Measurements from ENCODE around the gene LLGL2. TPM values are rescaled to one million over a fixed set of nuclear protein-coding genes. Genes with fewer than 3 reads are reported as not detected.
"Not testable (repeated sequence)": the region's sequence is repeated elsewhere in the genome, so short reads cannot be mapped to it uniquely, and the experiment has no call there.

Gene LLGL2
- total RNA-seq, 1 donor from 2014 or later = 82.1 TPM

GRCh38 chr17:75509528-75510258, 15.8 kb upstream of the LLGL2 start:
- ATAC-seq = peak; percentile 16

GRCh38 chr17:75511270-75511609, 14.3 kb upstream of the LLGL2 start:
- ATAC-seq = no peak

GRCh38 chr17:75511610-75512575, 13.6 kb upstream of the LLGL2 start:
- ATAC-seq = no peak

GRCh38 chr17:75512926-75513640, 12.4 kb upstream of the LLGL2 start:
- ATAC-seq = no peak

GRCh38 chr17:75513641-75514000, 11.9 kb upstream of the LLGL2 start:
- ATAC-seq = no peak

GRCh38 chr17:75514299-75514918, 11.1 kb upstream of the LLGL2 start:
- ATAC-seq = peak; percentile 44

- peak; percentile 1 for ATAC-seq
Observed at GRCh38 chr17:75514919-75515495, 10.5 kb upstream of the LLGL2 start.

- ATAC-seq = peak; percentile 75
Observed at GRCh38 chr17:75515496-75516254, 9.8 kb upstream of the LLGL2 start, which contains the start of gene CASKIN2. Gene CASKIN2, minus strand, starts transcription at chr17:75515537. Its CDS starts 1,733 bp downstream, at chr17:75513804.

- ATAC-seq = peak; percentile 86
Observed at GRCh38 chr17:75516255-75516618, 9.3 kb upstream of the LLGL2 start, which contains the start of gene TSEN54. Gene TSEN54, plus strand, starts transcription at chr17:75516528. Its CDS starts 33 bp downstream, at chr17:75516561.

- no peak for ATAC-seq
Observed at GRCh38 chr17:75516619-75517296, 8.7 kb upstream of the LLGL2 start.

- no peak for ATAC-seq
Observed at GRCh38 chr17:75517297-75517865, 8.1 kb upstream of the LLGL2 start.

- ATAC-seq = no peak
Observed at GRCh38 chr17:75518201-75518600, 7.3 kb upstream of the LLGL2 start.

GRCh38 chr17:75518983-75519537, 6.4 kb upstream of the LLGL2 start:
- ATAC-seq = no peak

- not testable (repeated sequence) for ATAC-seq
Observed at GRCh38 chr17:75520413-75520812, 5.1 kb upstream of the LLGL2 start.

GRCh38 chr17:75521290-75521689, 4.2 kb upstream of the LLGL2 start:
- ATAC-seq = no peak

GRCh38 chr17:75521951-75522727, 3.4 kb upstream of the LLGL2 start:
- ATAC-seq = no peak

- ATAC-seq = no peak
Observed at GRCh38 chr17:75523647-75524046, 1.9 kb upstream of the LLGL2 start.

GRCh38 chr17:75524269-75524969, 1.1 kb upstream of the LLGL2 start:
- ATAC-seq = no peak

All from esophagus mucosa (tissue), 1 donor.